Progenitor cell of endocrine pancreas (in vitro differentiated cells): Measurements from ENCODE around the gene ASH1L. TPM values are rescaled to one million over a fixed set of nuclear protein-coding genes. Genes with fewer than 3 reads are reported as not detected.
"Not testable (repeated sequence)": the region's sequence is repeated elsewhere in the genome, so short reads cannot be mapped to it uniquely, and the experiment has no call there.

Experiments used
- DNase-seq: peaks from one replicate; pipeline ENCODE4 v3.0.0; 2021; ENCODE audit warnings: low spot score; ENCODE audit not compliant: unreplicated experiment
- H3K27ac Mint-ChIP-seq: 2 replicates; pipeline ENCODE4 v1.8.0; 2021; ENCODE audit warnings: mild to moderate bottlenecking, moderate library complexity, mixed read lengths
- H3K27me3 Mint-ChIP-seq: 2 replicates; pipeline ENCODE4 v1.8.0; 2021; ENCODE audit warnings: mixed read lengths
- H3K36me3 Mint-ChIP-seq: 2 replicates; pipeline ENCODE4 v1.8.0; 2022; ENCODE audit warnings: mixed read lengths; ENCODE audit not compliant: insufficient read depth
- H3K4me1 Mint-ChIP-seq: 2 replicates; pipeline ENCODE4 v1.8.0; 2021; ENCODE audit warnings: low read depth, mixed read lengths
- H3K4me3 Mint-ChIP-seq: 2 replicates; pipeline ENCODE4 v1.8.0; 2021; ENCODE audit warnings: low read depth, mild to moderate bottlenecking, moderate library complexity, mixed read lengths
- H3K9me3 Mint-ChIP-seq: 2 replicates; pipeline ENCODE4 v1.8.0; 2021; ENCODE audit warnings: low read depth, mixed read lengths
- total RNA-seq: library from RNA; stranded (reverse); gene quantifications from 2 replicates; pipeline ENCODE4 v1.2.1, GENCODE V29; 2021
- TF ChIP-seq, protein P1 (sequence below): fragments of 200-600 bp; sonication (generic); IDR thresholded peaks from one replicate; pipeline ENCODE4 v1.5.0; 2021; ENCODE audit warnings: antibody characterized with exemption, mild to moderate bottlenecking; ENCODE audit not compliant: unreplicated experiment

The ASH1L gene
- total RNA-seq, 1 donor from 2014 or later: 51.3 TPM

- Mint-ChIP-seq H3K27ac (no peak overlapping the region), H3K4me1 (no peaks in the 10 kb centered on the region), H3K27me3 (no peaks in the 10 kb centered on the region), H3K9me3 (no peaks in the 10 kb centered on the region), H3K36me3 (peaks cover 12% of the 10 kb centered on the region), H3K4me3 (no peak overlapping the region)
- TF ChIP-seq, protein P1, sequence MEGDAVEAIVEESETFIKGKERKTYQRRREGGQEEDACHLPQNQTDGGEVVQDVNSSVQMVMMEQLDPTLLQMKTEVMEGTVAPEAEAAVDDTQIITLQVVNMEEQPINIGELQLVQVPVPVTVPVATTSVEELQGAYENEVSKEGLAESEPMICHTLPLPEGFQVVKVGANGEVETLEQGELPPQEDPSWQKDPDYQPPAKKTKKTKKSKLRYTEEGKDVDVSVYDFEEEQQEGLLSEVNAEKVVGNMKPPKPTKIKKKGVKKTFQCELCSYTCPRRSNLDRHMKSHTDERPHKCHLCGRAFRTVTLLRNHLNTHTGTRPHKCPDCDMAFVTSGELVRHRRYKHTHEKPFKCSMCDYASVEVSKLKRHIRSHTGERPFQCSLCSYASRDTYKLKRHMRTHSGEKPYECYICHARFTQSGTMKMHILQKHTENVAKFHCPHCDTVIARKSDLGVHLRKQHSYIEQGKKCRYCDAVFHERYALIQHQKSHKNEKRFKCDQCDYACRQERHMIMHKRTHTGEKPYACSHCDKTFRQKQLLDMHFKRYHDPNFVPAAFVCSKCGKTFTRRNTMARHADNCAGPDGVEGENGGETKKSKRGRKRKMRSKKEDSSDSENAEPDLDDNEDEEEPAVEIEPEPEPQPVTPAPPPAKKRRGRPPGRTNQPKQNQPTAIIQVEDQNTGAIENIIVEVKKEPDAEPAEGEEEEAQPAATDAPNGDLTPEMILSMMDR: no peak
- DNase-seq: no peak
Measured at GRCh38 chr1:155518484-155518883, 44.1 kb downstream of the ASH1L start.

- Mint-ChIP-seq H3K36me3 (peaks cover 12% of the 10 kb centered on the region), H3K4me3 (no peak overlapping the region), H3K27ac (no peak overlapping the region), H3K9me3 (no peaks in the 10 kb centered on the region), H3K4me1 (no peaks in the 10 kb centered on the region), H3K27me3 (no peaks in the 10 kb centered on the region)
- TF ChIP-seq, protein P1: no peak
- DNase-seq: no peak
Measured at GRCh38 chr1:155514582-155515187, 47.9 kb downstream of the ASH1L start.

- DNase-seq: no peak
- Mint-ChIP-seq H3K9me3 (no peaks in the 10 kb centered on the region), H3K27ac (no peak overlapping the region), H3K36me3 (peaks cover 10% of the 10 kb centered on the region), H3K4me3 (no peak overlapping the region), H3K27me3 (no peaks in the 10 kb centered on the region), H3K4me1 (no peaks in the 10 kb centered on the region)
- TF ChIP-seq, protein P1: no peak
Measured at GRCh38 chr1:155513300-155513916, 49.2 kb downstream of the ASH1L start.

- DNase-seq, H3K27me3 Mint-ChIP-seq, H3K36me3 Mint-ChIP-seq, H3K4me1 Mint-ChIP-seq, H3K27ac Mint-ChIP-seq, H3K9me3 Mint-ChIP-seq, H3K4me3 Mint-ChIP-seq: not testable (repeated sequence)
Measured at GRCh38 chr1:155511385-155511784, 51.2 kb downstream of the ASH1L start.

DNA sequence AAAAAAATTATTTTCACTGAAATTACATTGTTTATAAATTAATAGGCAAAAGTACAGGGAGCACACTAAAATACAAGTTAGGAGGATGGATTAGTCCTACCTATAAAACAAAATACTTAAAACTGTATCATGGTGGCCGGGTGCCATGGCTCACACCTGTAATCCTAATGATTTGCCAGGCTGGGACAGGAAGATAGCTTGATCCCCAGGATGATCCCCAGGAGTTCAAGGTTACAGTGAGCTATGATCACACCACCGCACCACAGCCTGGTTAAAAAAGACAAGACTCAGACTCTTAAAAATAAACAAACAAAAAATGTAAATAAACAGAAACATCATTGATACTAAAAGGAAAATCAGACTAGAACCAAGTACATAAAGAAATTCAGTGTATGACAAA, 53.5 kb downstream of the ASH1L start:
- Mint-ChIP-seq H3K9me3 (no peaks in the 10 kb centered on the region), H3K27me3 (no peaks in the 10 kb centered on the region), H3K4me1 (no peaks in the 10 kb centered on the region), H3K36me3 (peaks cover 4% of the 10 kb centered on the region), H3K27ac (no peak overlapping the region), H3K4me3 (no peak overlapping the region)
- TF ChIP-seq, protein P1: no peak
- DNase-seq: no peak

- no peak for DNase-seq
- TF ChIP-seq, protein P1: no peak
- Mint-ChIP-seq H3K4me1 (no peaks in the 10 kb centered on the region), H3K27ac (no peak overlapping the region), H3K36me3 (peaks cover 4% of the 10 kb centered on the region), H3K9me3 (no peaks in the 10 kb centered on the region), H3K4me3 (no peak overlapping the region), H3K27me3 (no peaks in the 10 kb centered on the region)
Measured at GRCh38 chr1:155507945-155508344, 54.7 kb downstream of the ASH1L start.

DNA sequence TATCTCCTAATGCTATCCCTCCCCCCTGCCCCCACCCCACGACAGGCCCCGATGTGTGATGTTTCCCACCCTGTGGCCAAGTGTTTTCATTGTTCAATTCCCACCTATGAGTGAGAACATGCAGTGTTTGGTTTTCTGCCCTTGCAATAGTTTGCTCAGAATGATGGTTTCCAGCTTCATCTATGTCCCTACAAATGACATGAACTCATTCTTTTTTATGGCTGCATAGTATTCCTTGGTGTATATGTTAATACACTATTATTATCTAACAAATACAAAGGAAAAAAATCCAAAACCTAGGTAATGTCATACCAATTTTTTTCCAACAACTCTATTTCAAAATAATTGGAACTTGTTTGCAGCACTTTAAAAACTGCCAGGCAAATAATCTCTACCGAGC, 56.6 kb downstream of the ASH1L start:
- DNase-seq, H3K4me3 Mint-ChIP-seq, H3K27ac Mint-ChIP-seq, H3K4me1 Mint-ChIP-seq, H3K9me3 Mint-ChIP-seq, H3K36me3 Mint-ChIP-seq, H3K27me3 Mint-ChIP-seq: not testable (repeated sequence)
